H9 (cell line): Measurements from ENCODE around the gene PKD2L1. TPM values are rescaled to one million over a fixed set of nuclear protein-coding genes. Genes with fewer than 3 reads are reported as not detected.

ENCODE experiments used
- DNase-seq: peaks from one replicate; pipeline ENCODE4 v3.0.0-alpha.2; 2017
- H2AFZ ChIP-seq: one replicate; pipeline ENCODE4 v1.6.1; 2013; ENCODE audit warnings: mild to moderate bottlenecking, low read length, control low read depth, moderate library complexity
- H2AK5ac ChIP-seq: 2 replicates; pipeline ENCODE4 v1.6.1; 2013; ENCODE audit warnings: low read length, control low read depth, mixed read lengths; ENCODE audit not compliant: insufficient read length
- H2BK120ac ChIP-seq: one replicate; pipeline ENCODE4 v1.6.1; 2013; ENCODE audit warnings: low read depth, mild to moderate bottlenecking, low read length, control low read depth, inconsistent platforms; ENCODE audit not compliant: poor library complexity, severe bottlenecking
- H2BK12ac ChIP-seq: 2 replicates; pipeline ENCODE4 v1.6.1; 2013; ENCODE audit warnings: low read length, control low read depth, mixed read lengths, low read depth; ENCODE audit not compliant: insufficient read length
- H2BK15ac ChIP-seq: 2 replicates; pipeline ENCODE4 v1.6.1; 2013; ENCODE audit warnings: low read depth, low read length, control low read depth
- H2BK20ac ChIP-seq: one replicate; pipeline ENCODE4 v1.6.1; 2013; ENCODE audit warnings: low read depth, mild to moderate bottlenecking, low read length, control low read depth, inconsistent platforms; ENCODE audit not compliant: poor library complexity, severe bottlenecking
- H2BK5ac ChIP-seq: 2 replicates; pipeline ENCODE4 v1.6.1; 2013; ENCODE audit warnings: low read length, control low read depth, mixed read lengths; ENCODE audit not compliant: insufficient read length
- H3K14ac ChIP-seq: 2 replicates; pipeline ENCODE4 v1.6.1; 2013; ENCODE audit warnings: low read length, control low read depth; ENCODE audit not compliant: insufficient read depth
- H3K18ac ChIP-seq: 2 replicates; pipeline ENCODE4 v1.6.1; 2013; ENCODE audit warnings: low read depth, mild to moderate bottlenecking, mixed read lengths, low read length, control low read depth; ENCODE audit not compliant: insufficient read length
- H3K23ac ChIP-seq: 2 replicates; pipeline ENCODE4 v1.6.1; 2013; ENCODE audit warnings: low read length, control low read depth, mixed read lengths, low read depth; ENCODE audit not compliant: insufficient read length
- H3K23me2 ChIP-seq: 2 replicates; pipeline ENCODE4 v1.6.1; 2013; ENCODE audit warnings: low read depth, mild to moderate bottlenecking, mixed read lengths, low read length, control low read depth; ENCODE audit not compliant: insufficient read length, poor library complexity, severe bottlenecking
- H3K27ac ChIP-seq: 2 replicates; pipeline ENCODE4 v1.5.1; 2013; ENCODE audit warnings: low read length, control low read depth, mixed read lengths, low read depth; ENCODE audit not compliant: insufficient read length
- H3K27me3 ChIP-seq: 2 replicates; pipeline ENCODE4 v1.6.1; 2013; ENCODE audit warnings: low read length, control low read depth, inconsistent platforms; ENCODE audit not compliant: insufficient read depth
- H3K4ac ChIP-seq: 2 replicates; pipeline ENCODE4 v1.6.1; 2013; ENCODE audit warnings: low read depth, mild to moderate bottlenecking, control low read depth, inconsistent platforms, low read length, moderate library complexity
- H3K4me1 ChIP-seq: 2 replicates; pipeline ENCODE4 v1.6.1; 2013; ENCODE audit warnings: low read length, control low read depth, inconsistent platforms; ENCODE audit not compliant: insufficient read depth
- H3K4me2 ChIP-seq: 2 replicates; pipeline ENCODE4 v1.6.1; 2013; ENCODE audit warnings: low read length, control low read depth, mixed read lengths; ENCODE audit not compliant: insufficient read length, insufficient read depth
- H3K56ac ChIP-seq: 2 replicates; pipeline ENCODE4 v1.6.1; 2013; ENCODE audit warnings: low read depth, mild to moderate bottlenecking, mixed read lengths, low read length, control low read depth; ENCODE audit not compliant: insufficient read length
- H3K79me1 ChIP-seq: 2 replicates; pipeline ENCODE4 v1.6.1; 2013; ENCODE audit warnings: low read depth, mild to moderate bottlenecking, moderate library complexity, low read length, control low read depth, inconsistent platforms; ENCODE audit not compliant: insufficient read depth, poor library complexity, severe bottlenecking
- H3K79me2 ChIP-seq: 2 replicates; pipeline ENCODE4 v1.6.1; 2013; ENCODE audit warnings: low read length, control low read depth, inconsistent platforms; ENCODE audit not compliant: insufficient read depth
- H3K9ac ChIP-seq: 2 replicates; pipeline ENCODE4 v1.6.1; 2013; ENCODE audit warnings: low read length, control low read depth, mixed read lengths; ENCODE audit not compliant: insufficient read length; ENCODE audit errors: extremely low read depth
- H3K9me3 ChIP-seq: one replicate; pipeline ENCODE4 v1.6.1; 2013; ENCODE audit warnings: low read depth, low read length, inconsistent platforms; ENCODE audit not compliant: control insufficient read depth
- H3T11ph ChIP-seq: one replicate; pipeline ENCODE4 v1.6.1; 2013; ENCODE audit warnings: mild to moderate bottlenecking, low read length, control low read depth, inconsistent platforms
- H4K20me1 ChIP-seq: one replicate; pipeline ENCODE4 v1.6.1; 2013; ENCODE audit not compliant: control insufficient read depth, insufficient read length, insufficient read depth
- H4K5ac ChIP-seq: 2 replicates; pipeline ENCODE4 v1.6.1; 2013; ENCODE audit warnings: low read depth, mild to moderate bottlenecking, mixed read lengths, low read length, control low read depth; ENCODE audit not compliant: insufficient read length
- H4K8ac ChIP-seq: replicated peaks from 2 replicates; pipeline ENCODE4 v1.6.1; 2013; ENCODE audit warnings: low read length, control low read depth, mixed read lengths, low read depth; ENCODE audit not compliant: insufficient read length
- H4K91ac ChIP-seq: 2 replicates; pipeline ENCODE4 v1.6.1; 2013; ENCODE audit warnings: low read depth, mild to moderate bottlenecking, moderate library complexity, mixed read lengths, low read length, control low read depth; ENCODE audit not compliant: insufficient read length
- H3K27ac Mint-ChIP-seq, 3 experiments: 2 replicates in 2 of 3; 3 replicates in 1 of 3; pipeline ENCODE4 v1.8.0; 2020 to 2021; ENCODE audit warnings: mixed read lengths in 3 of 3, mild to moderate bottlenecking in 1 of 3, moderate library complexity in 1 of 3
- H3K27me3 Mint-ChIP-seq: 2 replicates; pipeline ENCODE4 v1.8.0; 2021; ENCODE audit warnings: low read depth, mild to moderate bottlenecking, moderate library complexity, mixed read lengths
- H3K36me3 Mint-ChIP-seq, 3 experiments: 2 replicates in 2 of 3; 3 replicates in 1 of 3; pipeline ENCODE4 v1.8.0; 2020 to 2021; ENCODE audit warnings: low read depth in 3 of 3, mixed read lengths in 3 of 3; ENCODE audit not compliant: insufficient read depth in 1 of 3
- H3K4me1 Mint-ChIP-seq, 2 experiments: 2 replicates each; pipeline ENCODE4 v1.8.0; 2020; ENCODE audit warnings: mixed read lengths in 2 of 2
- H3K4me3 Mint-ChIP-seq, 2 experiments: 2 replicates in 1 of 2; 3 replicates in 1 of 2; pipeline ENCODE4 v1.8.0; 2020 to 2021; ENCODE audit warnings: mild to moderate bottlenecking in 2 of 2, mixed read lengths in 2 of 2, moderate library complexity in 1 of 2
- H3K9me3 Mint-ChIP-seq, 2 experiments: 2 replicates in 1 of 2; 3 replicates in 1 of 2; pipeline ENCODE4 v1.8.0; 2020; ENCODE audit warnings: mild to moderate bottlenecking in 2 of 2, mixed read lengths in 2 of 2, moderate library complexity in 1 of 2
- CTCF ChIP-seq: fragments of 200-600 bp; sonication (generic); conservative IDR thresholded peaks from 3 replicates; pipeline ENCODE4 v1.8.0; 2021; ENCODE audit warnings: antibody characterized with exemption, mild to moderate bottlenecking
- WGBS: extraction: QIAGEN DNeasy Blood & Tissue Kit; methylation state at CpG from one replicate; pipeline ENCODE4 v1.1.7; 2013; ENCODE audit warnings: missing lambda C conversion rate, low lambda C conversion rate, mixed read lengths; ENCODE audit not compliant: insufficient read length; ENCODE audit errors: extremely low coverage; 5-methylcytosine and 5-hydroxymethylcytosine counted together
- total RNA-seq: library from RNA; stranded (reverse); gene quantifications from 2 replicates; pipeline ENCODE4 v1.2.1, GENCODE V29; 2021

Gene PKD2L1
- total RNA-seq, 1 experiment from 2014 or later = 0.20 TPM

- H3K4me1 Mint-ChIP-seq = peaks cover 55 to 61% of the 10 kb centered on the region in 2 experiments
- peaks cover 3 to 5% of the 10 kb centered on the region in 2 experiments; a peak in 2 of 5 replicates for H3K9me3 Mint-ChIP-seq
- Histone ChIP-seq H3K4ac (no peak overlapping the region), H3K23ac (no peak overlapping the region), H4K91ac (no peak overlapping the region), H2BK12ac (no peak overlapping the region), H2AFZ (no peak overlapping the region), H3K9ac (peak overlapping the region; percentile 43), H3K27me3 (no peaks in the 10 kb centered on the region), H2BK15ac (no peak overlapping the region), H2BK120ac (no peak overlapping the region), H3K79me2 (peaks cover 53% of the 10 kb centered on the region), H3K4me2 (peak overlapping the region; percentile 70), H4K8ac (no peak overlapping the region), H3K9me3 (no peaks in the 10 kb centered on the region), H3K23me2 (peaks cover 13% of the 10 kb centered on the region), H2AK5ac (no peak overlapping the region), H2BK20ac (no peak overlapping the region), H4K5ac (no peak overlapping the region), H3K14ac (no peak overlapping the region), H3T11ph (no peak overlapping the region), H3K27ac (peak overlapping the region; percentile 39), H3K4me1 (peaks cover 2% of the 10 kb centered on the region; the same call in 1 of the 2 replicates), H2BK5ac (no peak overlapping the region), H3K79me1 (peaks cover 16% of the 10 kb centered on the region), H3K18ac (no peak overlapping the region), H4K20me1 (peaks cover 12% of the 10 kb centered on the region), H3K56ac (no peak overlapping the region)
- H3K4me3 Mint-ChIP-seq = peak overlapping the region; percentile 90 to 100
- DNase-seq = no peak
- no peak for TF ChIP-seq CTCF
- WGBS = no CpG with 5 or more reads among the region's 5 CpGs
- H3K36me3 Mint-ChIP-seq = peaks cover 83 to 86% (median 83%) of the 10 kb centered on the region in 3 experiments
- H3K27me3 Mint-ChIP-seq = no peaks in the 10 kb centered on the region
- peak overlapping the region; percentile 25 to 83 (median 76); a peak in 4 of 7 replicates for H3K27ac Mint-ChIP-seq
These were observed 21.0 kb upstream of the PKD2L1 start for GRCh38 chr10:100350914-100351485.
